Activated T-cell treated with anti-CD3 and anti-CD28 coated beads, Interleukin-2, amount 50 U/mL, for 72 hours (primary cell): ENCODE measurements around the gene ICAM5. TPM values are rescaled to one million over a fixed set of nuclear protein-coding genes. Genes with fewer than 3 reads are reported as not detected.

Source experiments
- ATAC-seq, 2 donors: fragments of 150-1000 bp; cut with Tn5 transposase; replicated peaks in 1 of 2; 2 replicates each; pipeline ENCODE4 v1.10.0; 2021; ENCODE audit warnings: moderate library complexity in 2 of 2, mild to moderate bottlenecking in 1 of 2
- DNase-seq, 2 donors: peaks; one replicate each; pipeline ENCODE4 v3.0.0; 2021 to 2022; ENCODE audit warnings: mixed read lengths in 1 of 2
- H3K27ac Mint-ChIP-seq: one replicate; pipeline ENCODE4 v1.8.0; 2022; ENCODE audit warnings: mild to moderate bottlenecking, moderate library complexity, mixed read lengths
- H3K27me3 Mint-ChIP-seq: one replicate; pipeline ENCODE4 v1.8.0; 2022; ENCODE audit warnings: low read depth, mixed read lengths
- H3K36me3 Mint-ChIP-seq, 2 donors: one replicate each; pipeline ENCODE4 v1.8.0; 2022; ENCODE audit warnings: mixed read lengths in 2 of 2, mild to moderate bottlenecking in 1 of 2; ENCODE audit not compliant: insufficient read depth in 2 of 2
- H3K4me1 Mint-ChIP-seq: one replicate; pipeline ENCODE4 v1.8.0; 2022; ENCODE audit warnings: low read depth, mixed read lengths
- H3K4me3 Mint-ChIP-seq, 2 donors: one replicate each; pipeline ENCODE4 v1.8.0; 2022; ENCODE audit warnings: mild to moderate bottlenecking in 2 of 2, mixed read lengths in 2 of 2, moderate library complexity in 2 of 2
- H3K9me3 Mint-ChIP-seq, 2 donors: one replicate each; pipeline ENCODE4 v1.8.0; 2022; ENCODE audit warnings: mixed read lengths in 2 of 2
- total RNA-seq, 2 donors: library from RNA; stranded (reverse); gene quantifications; one replicate each; pipeline ENCODE4 v1.2.3, GENCODE V29; 2022

ICAM5 gene
- total RNA-seq, 2 donors from 2014 or later = 3.1 to 3.8 TPM

DNA sequence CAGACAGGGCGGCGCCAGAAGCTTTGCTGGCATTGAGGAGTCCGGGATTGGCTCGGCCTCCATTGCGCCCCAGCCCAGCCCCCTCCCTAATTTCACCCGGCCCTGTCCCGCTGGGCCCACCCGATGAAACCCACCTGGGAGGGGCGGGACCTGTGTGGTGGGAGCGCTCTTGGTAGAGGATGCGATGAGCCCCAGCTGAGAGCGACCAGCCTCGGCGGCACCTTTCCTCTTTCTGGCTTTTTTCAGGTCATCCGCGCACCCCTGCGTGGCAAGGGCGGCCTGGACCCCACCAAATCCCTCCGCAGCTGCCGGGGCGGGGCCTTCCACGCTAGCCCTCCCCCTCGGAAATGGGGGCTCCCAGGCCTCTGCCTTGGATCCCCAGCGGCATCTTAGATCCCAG is 19.7 kb downstream of the ICAM5 start, which contains the start of gene ZGLP1:
TSS of gene ZGLP1 (minus strand) at position 393 of the 400 bp plus-strand sequence.
- H3K27ac Mint-ChIP-seq = no peak within 1 kb of the TSS
- ATAC-seq (no peak), DNase-seq (no peak)
- H3K36me3 Mint-ChIP-seq = peaks cover 0 to 2% of the 10 kb centered on the region in 2 donors
- no peaks in the 10 kb centered on the region for H3K27me3 Mint-ChIP-seq
- no peaks in the 10 kb centered on the region for H3K9me3 Mint-ChIP-seq
- H3K4me1 Mint-ChIP-seq = peaks cover 7% of the 10 kb centered on the region
- H3K4me3 Mint-ChIP-seq = no peak within 1 kb of the TSS

GRCh38 chr19:10315335-10316214 is 25.8 kb downstream of the ICAM5 start, which contains the start of gene FDX2:
Gene FDX2, minus strand, starts transcription at chr19:10316015. Its CDS starts 19 bp downstream, at chr19:10315996.
- Mint-ChIP-seq H3K27me3 (no peaks in the 10 kb centered on the region), H3K9me3 (no peaks in the 10 kb centered on the region), H3K4me3 (peak within 1 kb of the TSS; percentile 87 to 92), H3K36me3 (peaks cover 5 to 7% of the 10 kb centered on the region in 2 donors), H3K4me1 (peaks cover 27% of the 10 kb centered on the region), H3K27ac (peak within 1 kb of the TSS; percentile 47)
- ATAC-seq (peak; percentile 91), DNase-seq (peak; percentile 91 to 93)

GRCh38 chr19:10316229-10317044 is 26.7 kb downstream of the ICAM5 start:
- peaks cover 5 to 7% of the 10 kb centered on the region in 2 donors for H3K36me3 Mint-ChIP-seq
- ATAC-seq (no peak), DNase-seq (no peak)
- H3K27me3 Mint-ChIP-seq = no peaks in the 10 kb centered on the region
- peak overlapping the region; percentile 47 for H3K27ac Mint-ChIP-seq
- H3K4me3 Mint-ChIP-seq = peak overlapping the region; percentile 87 to 92
- H3K4me1 Mint-ChIP-seq = peaks cover 27% of the 10 kb centered on the region
- no peaks in the 10 kb centered on the region for H3K9me3 Mint-ChIP-seq

DNA sequence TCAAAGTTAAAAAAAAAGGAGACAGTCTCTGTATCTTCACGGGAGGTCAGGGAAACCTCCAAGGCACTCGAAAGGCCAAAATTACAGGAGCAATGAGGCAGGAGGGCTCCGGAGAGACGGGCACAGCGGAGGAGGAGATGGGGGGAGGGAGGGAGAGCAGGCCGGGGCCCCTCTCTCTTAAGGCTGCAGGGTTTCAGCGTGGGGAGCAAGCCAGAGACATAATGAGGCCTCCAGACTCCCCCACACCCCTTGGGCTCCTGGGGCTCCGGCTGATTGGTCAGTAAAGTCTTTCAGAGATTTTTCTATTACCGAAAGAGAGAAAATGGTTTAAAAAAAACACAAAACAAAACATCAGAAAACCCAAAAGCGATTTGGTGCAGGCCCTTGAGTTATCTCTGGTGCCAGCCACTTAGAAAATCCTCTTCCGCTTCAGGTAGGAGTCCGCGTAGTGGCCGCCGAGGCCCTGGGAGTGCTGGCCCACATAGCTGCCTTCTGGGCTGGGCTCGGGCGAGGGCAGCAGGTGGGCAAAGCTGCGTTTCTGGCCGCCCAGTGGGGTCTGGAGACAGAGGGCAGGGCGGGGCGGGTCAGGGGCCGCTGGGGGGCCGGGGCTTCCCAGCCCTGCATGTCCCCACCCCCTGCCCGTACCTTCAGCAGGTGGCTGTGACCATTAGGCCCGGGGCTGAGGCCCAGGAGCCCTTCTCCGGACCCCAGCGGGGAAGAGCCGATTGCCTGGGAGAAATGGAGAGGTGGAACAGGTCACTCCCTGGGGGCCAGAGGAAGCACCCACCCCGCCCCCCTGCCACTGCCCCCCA is 27.5 kb downstream of the ICAM5 start:
- DNase-seq (no peak), ATAC-seq (no peak)
- H3K27me3 Mint-ChIP-seq = no peaks in the 10 kb centered on the region
- no peak overlapping the region for H3K4me3 Mint-ChIP-seq
- no peak overlapping the region for H3K27ac Mint-ChIP-seq
- no peaks in the 10 kb centered on the region for H3K9me3 Mint-ChIP-seq
- H3K4me1 Mint-ChIP-seq = peaks cover 27% of the 10 kb centered on the region
- H3K36me3 Mint-ChIP-seq = peaks cover 8 to 10% of the 10 kb centered on the region in 2 donors

GRCh38 chr19:10317857-10318462 is 28.2 kb downstream of the ICAM5 start:
- no peak for DNase-seq
- H3K36me3 Mint-ChIP-seq = peaks cover 8 to 10% of the 10 kb centered on the region in 2 donors
- peaks cover 27% of the 10 kb centered on the region for H3K4me1 Mint-ChIP-seq
- H3K9me3 Mint-ChIP-seq = no peaks in the 10 kb centered on the region
- H3K4me3 Mint-ChIP-seq = no peak overlapping the region
- H3K27ac Mint-ChIP-seq = no peak overlapping the region
- ATAC-seq = no peak
- no peaks in the 10 kb centered on the region for H3K27me3 Mint-ChIP-seq

- H3K27me3 Mint-ChIP-seq = no peaks in the 10 kb centered on the region
- H3K36me3 Mint-ChIP-seq = peaks cover 8 to 10% of the 10 kb centered on the region in 2 donors
- H3K4me3 Mint-ChIP-seq = no peak overlapping the region
- H3K27ac Mint-ChIP-seq = no peak overlapping the region
- H3K4me1 Mint-ChIP-seq = peaks cover 27% of the 10 kb centered on the region
- ATAC-seq (no peak), DNase-seq (no peak)
- H3K9me3 Mint-ChIP-seq = no peaks in the 10 kb centered on the region
Measured at GRCh38 chr19:10318807-10319682, 29.3 kb downstream of the ICAM5 start.

GRCh38 chr19:10320602-10321416 is 31.1 kb downstream of the ICAM5 start:
- H3K9me3 Mint-ChIP-seq = no peaks in the 10 kb centered on the region
- H3K27ac Mint-ChIP-seq = no peak overlapping the region
- DNase-seq = no peak
- H3K4me1 Mint-ChIP-seq = peaks cover 13% of the 10 kb centered on the region
- H3K36me3 Mint-ChIP-seq = peaks cover 6 to 9% of the 10 kb centered on the region in 2 donors
- H3K27me3 Mint-ChIP-seq = no peaks in the 10 kb centered on the region
- no peak for ATAC-seq
- no peak overlapping the region for H3K4me3 Mint-ChIP-seq

DNA sequence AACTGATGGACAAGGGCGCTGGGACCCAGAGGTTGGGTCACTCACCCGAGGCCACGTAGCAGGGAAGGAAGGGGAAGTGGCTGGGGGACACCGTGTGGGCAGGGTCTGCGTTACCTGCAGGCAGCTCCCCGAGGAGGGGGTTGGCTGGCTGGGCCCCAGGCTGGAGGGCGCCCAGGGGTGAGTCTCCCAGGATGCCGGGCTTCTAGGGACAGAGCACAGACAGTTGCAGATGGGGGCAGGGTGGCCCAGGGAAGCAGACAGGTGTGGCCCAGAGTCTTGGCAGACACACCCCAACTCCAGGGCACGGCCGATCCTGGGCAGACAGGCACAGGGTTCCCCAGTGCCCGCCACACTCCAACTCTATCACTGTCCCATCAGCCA is 31.7 kb downstream of the ICAM5 start:
- Mint-ChIP-seq H3K9me3 (no peaks in the 10 kb centered on the region), H3K27ac (no peak overlapping the region), H3K36me3 (peaks cover 6 to 7% of the 10 kb centered on the region in 2 donors), H3K4me3 (no peak overlapping the region), H3K27me3 (no peaks in the 10 kb centered on the region), H3K4me1 (peaks cover 7% of the 10 kb centered on the region)
- DNase-seq (no peak), ATAC-seq (no peak)

DNA sequence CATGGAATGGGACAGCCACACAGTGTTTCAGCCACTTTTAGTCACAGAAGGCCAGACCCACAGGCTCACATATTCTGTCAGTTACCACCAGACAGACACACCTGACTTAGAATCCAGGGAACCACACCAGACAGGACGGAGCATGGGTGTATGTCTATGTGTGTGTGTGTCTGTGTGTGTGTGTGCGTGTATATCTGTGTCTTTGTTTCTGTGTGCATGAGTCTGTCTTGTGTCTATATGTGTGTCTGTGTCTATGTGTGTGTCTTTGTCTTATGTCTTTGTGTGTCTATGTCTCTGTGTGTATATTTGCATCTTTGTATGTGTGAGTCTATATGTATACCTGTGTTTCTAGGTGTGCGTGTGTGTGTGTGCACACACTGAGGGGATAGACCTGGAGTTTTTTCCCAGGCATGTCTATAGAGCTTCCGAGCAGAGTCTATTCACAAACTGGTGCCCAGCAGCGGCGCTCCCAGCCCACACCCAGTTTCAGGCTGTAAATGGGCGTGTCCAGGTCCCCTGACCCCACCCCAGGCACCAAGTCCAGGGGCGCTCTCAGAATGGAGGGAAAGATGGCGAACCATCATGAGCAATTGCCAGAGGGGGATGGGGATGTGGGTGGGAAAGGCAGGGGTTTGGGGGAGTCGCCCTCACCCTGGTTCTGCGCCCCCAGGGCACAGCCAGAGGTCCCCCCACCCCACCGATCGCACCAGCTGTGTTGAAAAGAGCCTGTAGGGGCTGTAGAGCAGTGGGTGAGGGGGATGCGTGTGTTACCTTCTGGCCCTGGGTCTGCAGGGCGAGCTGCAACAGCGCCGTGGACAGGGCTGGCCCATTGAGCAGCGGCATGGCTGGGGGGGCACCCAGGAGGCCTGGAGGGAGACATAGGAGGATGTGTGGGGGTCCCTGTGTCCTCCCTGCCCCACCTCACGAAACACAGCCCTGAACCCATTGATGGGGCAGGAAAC is 32.4 kb downstream of the ICAM5 start:
- Mint-ChIP-seq H3K27me3 (no peaks in the 10 kb centered on the region), H3K4me1 (no peaks in the 10 kb centered on the region), H3K27ac (no peak overlapping the region), H3K4me3 (no peak overlapping the region), H3K9me3 (no peaks in the 10 kb centered on the region), H3K36me3 (peaks cover 6 to 7% of the 10 kb centered on the region in 2 donors)
- DNase-seq = no peak
- no peak for ATAC-seq

DNA sequence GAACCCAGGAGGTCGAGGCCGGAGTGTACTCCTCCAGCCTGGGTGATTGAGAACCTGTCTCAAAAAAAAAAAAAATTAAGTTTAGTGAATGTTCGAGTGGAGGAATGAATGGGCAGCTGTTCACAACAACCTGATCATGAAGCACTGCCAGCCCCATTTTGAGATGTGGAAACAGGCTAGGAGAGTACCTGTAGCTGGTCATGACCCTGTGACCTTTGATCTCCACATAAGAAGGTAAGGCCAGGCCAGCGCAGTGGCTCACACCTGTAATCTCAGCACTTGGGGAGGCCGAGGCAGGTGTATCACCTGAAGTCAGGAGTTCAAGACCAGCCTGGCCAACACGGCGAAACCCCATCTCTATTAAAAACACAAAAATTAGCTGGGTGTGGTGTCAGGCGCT is 36.0 kb downstream of the ICAM5 start:
- Mint-ChIP-seq H3K36me3 (peaks cover 3 to 8% of the 10 kb centered on the region in 2 donors), H3K27me3 (no peaks in the 10 kb centered on the region)

More for the DNA sequence above, 36.0 kb downstream of the ICAM5 start:
- Mint-ChIP-seq H3K9me3 (no peaks in the 10 kb centered on the region), H3K4me3 (no peak overlapping the region), H3K27ac (no peak overlapping the region), H3K4me1 (peaks cover 6% of the 10 kb centered on the region)
- no peak for DNase-seq
- no peak for ATAC-seq
